ENCODE results near the gene SEC24C.
A peak's percentile ranks its signal among the peaks of the same experiment; 100 is the strongest.
"Not testable (repeated sequence)": the region's sequence is repeated elsewhere in the genome, so short reads cannot be mapped to it uniquely, and the experiment has no call there.

The SEC24C gene

GRCh38 chr10:73743905-73744663 lies at the start of gene SEC24C:
Gene SEC24C (plus strand): TSS chr10:73744372. CDS start chr10:73746833, 2,461 bp downstream.
- peak; percentile 79 for DNase-seq (ENCODE audit: low read depth, low spot score)

GRCh38 chr10:73695302-73695701 lies 48.9 kb upstream of the SEC24C start:
- not testable (repeated sequence) for DNase-seq (ENCODE audit: low read depth, low spot score)

GRCh38 chr10:73697675-73698159 lies 46.5 kb upstream of the SEC24C start, which contains the start of gene AGAP5:
Gene AGAP5 (minus strand): TSS chr10:73698109. CDS start chr10:73697755, 354 bp downstream.
- DNase-seq (ENCODE audit: low read depth, low spot score), result not testable (repeated sequence)

GRCh38 chr10:73698819-73699218 lies 45.4 kb upstream of the SEC24C start:
- not testable (repeated sequence) for DNase-seq (ENCODE audit: low read depth, low spot score)

GRCh38 chr10:73703924-73704323 lies 40.2 kb upstream of the SEC24C start:
- DNase-seq (ENCODE audit: low read depth, low spot score), result not testable (repeated sequence)

GRCh38 chr10:73705506-73706072 lies 38.6 kb upstream of the SEC24C start:
- not testable (repeated sequence) for DNase-seq (ENCODE audit: low read depth, low spot score)

GRCh38 chr10:73706488-73706887 lies 37.7 kb upstream of the SEC24C start:
- not testable (repeated sequence) for DNase-seq (ENCODE audit: low read depth, low spot score)

GRCh38 chr10:73707628-73708027 lies 36.5 kb upstream of the SEC24C start:
- not testable (repeated sequence) for DNase-seq (ENCODE audit: low read depth, low spot score)

GRCh38 chr10:73708122-73708521 lies 36.0 kb upstream of the SEC24C start:
- not testable (repeated sequence) for DNase-seq (ENCODE audit: low read depth, low spot score)

- DNase-seq (ENCODE audit: low read depth, low spot score), result not testable (repeated sequence)
These were observed 32.5 kb upstream of the SEC24C start for GRCh38 chr10:73711683-73712082.

- DNase-seq (ENCODE audit: low read depth, low spot score), result not testable (repeated sequence)
These were observed 30.3 kb upstream of the SEC24C start for GRCh38 chr10:73713912-73714311.

GRCh38 chr10:73714483-73714882 lies 29.7 kb upstream of the SEC24C start:
- not testable (repeated sequence) for DNase-seq (ENCODE audit: low read depth, low spot score)

GRCh38 chr10:73715179-73716156 lies 28.7 kb upstream of the SEC24C start:
- DNase-seq (ENCODE audit: low read depth, low spot score), result not testable (repeated sequence)

- DNase-seq (ENCODE audit: low read depth, low spot score), result no peak
These were observed 27.9 kb upstream of the SEC24C start for GRCh38 chr10:73716251-73716650.

GRCh38 chr10:73717556-73717955 lies 26.6 kb upstream of the SEC24C start:
- DNase-seq (ENCODE audit: low read depth, low spot score), result no peak

GRCh38 chr10:73720561-73720960 lies 23.6 kb upstream of the SEC24C start:
- DNase-seq (ENCODE audit: low read depth, low spot score), result not testable (repeated sequence)

GRCh38 chr10:73723516-73723915 lies 20.7 kb upstream of the SEC24C start:
- no peak for DNase-seq (ENCODE audit: low read depth, low spot score)

GRCh38 chr10:73729781-73730152 lies 14.4 kb upstream of the SEC24C start:
- DNase-seq (ENCODE audit: low read depth, low spot score), result not testable (repeated sequence)

- DNase-seq (ENCODE audit: low read depth, low spot score), result peak; percentile 64
These were observed 13.8 kb upstream of the SEC24C start for GRCh38 chr10:73730153-73730906.

- no peak for DNase-seq (ENCODE audit: low read depth, low spot score)
These were observed 12.4 kb upstream of the SEC24C start for GRCh38 chr10:73731588-73732375.

Measured in iPS DF 19.7 (cell line).